DND-41 (cell line): Measurements from ENCODE around the gene SLC9C2.
"Not testable (repeated sequence)": the region's sequence is repeated elsewhere in the genome, so short reads cannot be mapped to it uniquely, and the experiment has no call there.

ENCODE experiments used
- ATAC-seq: fragments of 200-7000 bp; cut with Tn5 transposase; 3 replicates; pipeline ENCODE4 v1.9.1; 2021; ENCODE audit warnings: low read depth; ENCODE audit not compliant: insufficient read depth
- DNase-seq: peaks from one replicate; pipeline ENCODE4 v3.0.0-alpha.2; 2020
- H2AFZ ChIP-seq: 2 replicates; pipeline ENCODE4 v1.6.0; 2012; ENCODE audit warnings: low read depth, low read length
- H3K27ac ChIP-seq: 2 replicates; pipeline ENCODE4 v1.5.1; 2012; ENCODE audit warnings: low read length, inconsistent platforms
- H3K27me3 ChIP-seq: fragments of 200-600 bp; sonication (generic); 2 replicates; pipeline ENCODE4 v1.6.0; 2012; ENCODE audit warnings: low read length, mild to moderate bottlenecking, inconsistent platforms; ENCODE audit not compliant: insufficient read depth, poor library complexity
- H3K36me3 ChIP-seq: 2 replicates; pipeline ENCODE4 v1.5.1; 2012; ENCODE audit warnings: low read length, inconsistent platforms; ENCODE audit not compliant: insufficient read depth
- H3K4me1 ChIP-seq: 2 replicates; pipeline ENCODE4 v1.5.1; 2012; ENCODE audit warnings: mild to moderate bottlenecking, low read length; ENCODE audit not compliant: insufficient read depth
- H3K4me2 ChIP-seq: 2 replicates; pipeline ENCODE4 v1.6.0; 2012; ENCODE audit warnings: mild to moderate bottlenecking, moderate library complexity, low read length, inconsistent platforms; ENCODE audit not compliant: insufficient read depth
- H3K4me3 ChIP-seq, 2 experiments: fragments of 200-600 bp in 1 of 2; shearing (Covaris generic) in 1 of 2; 2 replicates each; pipeline ENCODE4 v1.5.1; 2012 to 2016; ENCODE audit warnings: inconsistent platforms in 2 of 2, low read length in 2 of 2, mild to moderate bottlenecking in 2 of 2, low read depth in 1 of 2, moderate library complexity in 1 of 2
- H3K79me2 ChIP-seq: 2 replicates; pipeline ENCODE4 v1.6.0; 2012; ENCODE audit warnings: low read length, inconsistent platforms; ENCODE audit not compliant: insufficient read depth
- H3K9ac ChIP-seq: 2 replicates; pipeline ENCODE4 v1.6.0; 2012; ENCODE audit warnings: low read depth, mild to moderate bottlenecking, inconsistent platforms, low read length, moderate library complexity
- H3K9me3 ChIP-seq: 2 replicates; pipeline ENCODE4 v1.5.1; 2012; ENCODE audit warnings: low read length, moderate library complexity, mild to moderate bottlenecking, inconsistent platforms; ENCODE audit not compliant: insufficient read depth, severe bottlenecking
- H4K20me1 ChIP-seq: 2 replicates; pipeline ENCODE4 v1.6.0; 2012; ENCODE audit warnings: low read length; ENCODE audit not compliant: insufficient read depth
- EZH2 ChIP-seq: IDR thresholded peaks from 3 replicates; pipeline ENCODE4 v1.6.1; 2012; ENCODE audit warnings: borderline replicate concordance, low read depth, mild to moderate bottlenecking, moderate library complexity, low read length, inconsistent platforms; ENCODE audit not compliant: severe bottlenecking
- TF ChIP-seq, protein P1 (sequence below): IDR thresholded peaks from 2 replicates; pipeline ENCODE4 v1.5.1; 2012; ENCODE audit warnings: borderline replicate concordance, low read length, moderate library complexity, mild to moderate bottlenecking; ENCODE audit not compliant: poor library complexity, severe bottlenecking; ENCODE audit errors: extremely low read depth

The SLC9C2 gene

DNA sequence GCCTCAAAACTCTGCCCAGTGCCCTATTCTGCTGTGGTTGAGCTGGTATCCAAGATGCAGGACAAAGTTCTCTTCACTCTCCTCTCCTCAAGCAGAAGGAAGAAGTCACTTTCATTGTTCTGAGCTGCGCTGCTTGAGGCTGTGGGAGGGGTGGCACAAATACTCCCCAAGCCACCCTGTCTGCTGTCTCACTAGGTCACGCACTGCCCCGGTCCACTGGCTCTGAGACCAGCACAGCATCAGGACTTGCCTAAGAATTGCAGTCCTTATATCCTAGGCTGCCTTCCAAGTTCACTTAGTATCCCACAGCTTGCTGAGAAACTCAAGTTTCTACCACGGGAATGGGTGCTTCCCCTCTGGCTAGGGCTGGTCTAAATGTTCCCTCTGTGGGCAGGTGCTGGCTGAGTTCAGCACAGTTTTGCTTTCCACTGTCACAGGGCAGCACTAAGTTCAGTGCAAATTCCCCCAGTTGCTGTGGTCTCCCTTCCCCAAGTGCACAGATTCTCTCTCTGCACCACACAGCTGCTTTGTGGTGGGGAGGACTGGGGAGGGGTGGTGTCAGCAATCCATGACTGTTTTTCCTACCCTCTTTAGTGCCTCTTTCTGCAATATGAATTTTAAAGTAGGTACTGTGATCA is 32.4 kb downstream of the SLC9C2 start:
- no peaks in the 10 kb centered on the region for H3K79me2 ChIP-seq
- H3K4me1 ChIP-seq = peaks cover 15% of the 10 kb centered on the region
- no peak overlapping the region for H3K4me2 ChIP-seq
- H3K9ac ChIP-seq = no peak overlapping the region
- TF ChIP-seq, protein P1, sequence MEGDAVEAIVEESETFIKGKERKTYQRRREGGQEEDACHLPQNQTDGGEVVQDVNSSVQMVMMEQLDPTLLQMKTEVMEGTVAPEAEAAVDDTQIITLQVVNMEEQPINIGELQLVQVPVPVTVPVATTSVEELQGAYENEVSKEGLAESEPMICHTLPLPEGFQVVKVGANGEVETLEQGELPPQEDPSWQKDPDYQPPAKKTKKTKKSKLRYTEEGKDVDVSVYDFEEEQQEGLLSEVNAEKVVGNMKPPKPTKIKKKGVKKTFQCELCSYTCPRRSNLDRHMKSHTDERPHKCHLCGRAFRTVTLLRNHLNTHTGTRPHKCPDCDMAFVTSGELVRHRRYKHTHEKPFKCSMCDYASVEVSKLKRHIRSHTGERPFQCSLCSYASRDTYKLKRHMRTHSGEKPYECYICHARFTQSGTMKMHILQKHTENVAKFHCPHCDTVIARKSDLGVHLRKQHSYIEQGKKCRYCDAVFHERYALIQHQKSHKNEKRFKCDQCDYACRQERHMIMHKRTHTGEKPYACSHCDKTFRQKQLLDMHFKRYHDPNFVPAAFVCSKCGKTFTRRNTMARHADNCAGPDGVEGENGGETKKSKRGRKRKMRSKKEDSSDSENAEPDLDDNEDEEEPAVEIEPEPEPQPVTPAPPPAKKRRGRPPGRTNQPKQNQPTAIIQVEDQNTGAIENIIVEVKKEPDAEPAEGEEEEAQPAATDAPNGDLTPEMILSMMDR = no peak
- no peak for TF ChIP-seq EZH2
- H3K36me3 ChIP-seq = no peaks in the 10 kb centered on the region
- no peaks in the 10 kb centered on the region for H4K20me1 ChIP-seq
- H3K27me3 ChIP-seq = no peaks in the 10 kb centered on the region
- peak overlapping the region; percentile 9 for H3K27ac ChIP-seq
- H3K9me3 ChIP-seq = no peaks in the 10 kb centered on the region
- ATAC-seq (peak; percentile 97), DNase-seq (peak; percentile 55)
- H2AFZ ChIP-seq = no peak overlapping the region
- no peak overlapping the region for H3K4me3 ChIP-seq

DNA sequence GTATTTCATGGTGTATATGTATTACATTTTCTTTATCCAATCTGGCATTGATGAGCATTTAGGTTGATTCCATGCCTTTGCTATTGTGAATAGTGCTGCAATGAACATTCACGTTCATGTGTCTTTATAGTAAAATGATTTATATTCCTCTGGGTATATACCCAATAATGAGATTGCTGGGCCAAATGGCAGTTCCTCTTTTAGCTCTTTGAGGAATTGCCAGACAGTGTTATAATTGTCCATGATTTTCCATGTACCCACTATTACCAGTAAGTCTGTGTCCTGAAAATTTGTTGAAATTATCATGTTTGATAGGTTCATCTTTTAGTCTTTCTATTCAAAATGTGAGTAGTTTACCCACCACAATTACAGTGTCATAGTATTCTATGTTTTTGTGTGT is 34.4 kb downstream of the SLC9C2 start:
- H2AFZ ChIP-seq = no peak overlapping the region
- TF ChIP-seq EZH2 = no peak
- TF ChIP-seq, protein P1 = no peak
- no peak overlapping the region for H3K4me2 ChIP-seq
- H3K9me3 ChIP-seq = no peaks in the 10 kb centered on the region
- peaks cover 15% of the 10 kb centered on the region for H3K4me1 ChIP-seq
- no peak overlapping the region for H3K4me3 ChIP-seq
- H3K27me3 ChIP-seq = no peaks in the 10 kb centered on the region
- no peak overlapping the region for H3K9ac ChIP-seq
- no peak for ATAC-seq
- no peak for DNase-seq
- no peak overlapping the region for H3K27ac ChIP-seq
- no peaks in the 10 kb centered on the region for H3K79me2 ChIP-seq
- no peaks in the 10 kb centered on the region for H4K20me1 ChIP-seq
- no peaks in the 10 kb centered on the region for H3K36me3 ChIP-seq

DNA sequence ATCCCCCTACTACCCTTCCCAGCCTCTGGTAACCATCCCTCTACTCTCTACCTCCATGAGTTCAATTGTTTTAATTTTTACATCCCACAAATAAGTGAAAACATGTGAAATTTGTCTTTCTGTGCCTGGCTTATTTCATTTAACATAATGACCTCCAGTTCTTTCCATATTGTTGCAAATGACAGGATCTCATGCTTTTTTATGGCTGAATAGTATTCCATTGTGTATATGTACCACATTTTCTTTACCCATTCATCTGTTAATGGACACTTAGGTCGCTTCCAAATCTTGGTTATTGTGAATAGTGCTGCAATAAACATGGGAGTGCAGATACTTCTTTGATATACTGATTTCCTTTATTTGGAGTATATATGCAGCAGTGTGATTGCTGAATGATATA is 39.0 kb downstream of the SLC9C2 start:
- not testable (repeated sequence) for H3K4me1 ChIP-seq, H3K9ac ChIP-seq, H4K20me1 ChIP-seq, H3K27ac ChIP-seq, H3K4me2 ChIP-seq, ATAC-seq, H2AFZ ChIP-seq, DNase-seq, H3K36me3 ChIP-seq, H3K79me2 ChIP-seq, H3K27me3 ChIP-seq, H3K4me3 ChIP-seq, H3K9me3 ChIP-seq

DNA sequence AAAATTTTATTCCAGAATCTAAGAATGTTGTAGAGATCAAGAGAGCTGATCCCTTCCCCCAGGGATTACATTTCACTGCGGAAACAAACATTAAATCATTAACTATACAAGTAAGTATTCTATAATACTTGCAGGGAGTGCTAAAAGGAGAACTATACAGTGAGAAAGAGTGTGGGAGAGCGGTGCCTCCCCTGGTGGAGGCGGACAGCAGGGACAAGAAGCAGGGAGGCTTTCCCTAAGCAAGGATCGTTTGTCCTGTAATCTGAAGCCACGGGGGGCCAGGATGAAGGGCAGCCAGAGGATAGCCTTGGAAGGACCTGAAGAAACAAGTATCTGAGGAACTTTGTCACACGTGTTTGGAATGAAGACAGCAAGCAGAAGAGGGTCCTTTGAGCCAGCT is 40.1 kb downstream of the SLC9C2 start:
- Histone ChIP-seq H3K9me3 (no peaks in the 10 kb centered on the region), H3K9ac (no peak overlapping the region), H3K79me2 (no peaks in the 10 kb centered on the region), H2AFZ (no peak overlapping the region), H3K4me3 (no peak overlapping the region), H4K20me1 (no peaks in the 10 kb centered on the region), H3K27ac (no peak overlapping the region), H3K4me2 (no peak overlapping the region), H3K4me1 (no peaks in the 10 kb centered on the region), H3K36me3 (no peaks in the 10 kb centered on the region), H3K27me3 (no peaks in the 10 kb centered on the region)
- ATAC-seq (no peak), DNase-seq (no peak)
- TF ChIP-seq, protein P1 = peak; percentile 38
- TF ChIP-seq EZH2 = no peak
